Activated T-cell treated with anti-CD3 and anti-CD28 coated beads, Interleukin-2, amount 50 U/mL, for 72 hours (primary cell): ENCODE results near the gene SRSF8. TPM values are rescaled to one million over a fixed set of nuclear protein-coding genes. Genes with fewer than 3 reads are reported as not detected.

Experiments used
- ATAC-seq, 2 donors: fragments of 150-1000 bp; cut with Tn5 transposase; replicated peaks in 1 of 2; 2 replicates each; pipeline ENCODE4 v1.10.0; 2021; ENCODE audit warnings: moderate library complexity in 2 of 2, mild to moderate bottlenecking in 1 of 2
- DNase-seq, 2 donors: peaks; one replicate each; pipeline ENCODE4 v3.0.0; 2021 to 2022; ENCODE audit warnings: mixed read lengths in 1 of 2
- H3K27ac Mint-ChIP-seq: one replicate; pipeline ENCODE4 v1.8.0; 2022; ENCODE audit warnings: mild to moderate bottlenecking, moderate library complexity, mixed read lengths
- H3K27me3 Mint-ChIP-seq: one replicate; pipeline ENCODE4 v1.8.0; 2022; ENCODE audit warnings: low read depth, mixed read lengths
- H3K36me3 Mint-ChIP-seq, 2 donors: one replicate each; pipeline ENCODE4 v1.8.0; 2022; ENCODE audit warnings: mixed read lengths in 2 of 2, mild to moderate bottlenecking in 1 of 2; ENCODE audit not compliant: insufficient read depth in 2 of 2
- H3K4me1 Mint-ChIP-seq: one replicate; pipeline ENCODE4 v1.8.0; 2022; ENCODE audit warnings: low read depth, mixed read lengths
- H3K4me3 Mint-ChIP-seq, 2 donors: one replicate each; pipeline ENCODE4 v1.8.0; 2022; ENCODE audit warnings: mild to moderate bottlenecking in 2 of 2, mixed read lengths in 2 of 2, moderate library complexity in 2 of 2
- H3K9me3 Mint-ChIP-seq, 2 donors: one replicate each; pipeline ENCODE4 v1.8.0; 2022; ENCODE audit warnings: mixed read lengths in 2 of 2
- total RNA-seq, 2 donors: library from RNA; stranded (reverse); gene quantifications; one replicate each; pipeline ENCODE4 v1.2.3, GENCODE V29; 2022

SRSF8 gene
- total RNA-seq, 2 donors from 2014 or later, result 37.9 to 43.7 TPM

DNA sequence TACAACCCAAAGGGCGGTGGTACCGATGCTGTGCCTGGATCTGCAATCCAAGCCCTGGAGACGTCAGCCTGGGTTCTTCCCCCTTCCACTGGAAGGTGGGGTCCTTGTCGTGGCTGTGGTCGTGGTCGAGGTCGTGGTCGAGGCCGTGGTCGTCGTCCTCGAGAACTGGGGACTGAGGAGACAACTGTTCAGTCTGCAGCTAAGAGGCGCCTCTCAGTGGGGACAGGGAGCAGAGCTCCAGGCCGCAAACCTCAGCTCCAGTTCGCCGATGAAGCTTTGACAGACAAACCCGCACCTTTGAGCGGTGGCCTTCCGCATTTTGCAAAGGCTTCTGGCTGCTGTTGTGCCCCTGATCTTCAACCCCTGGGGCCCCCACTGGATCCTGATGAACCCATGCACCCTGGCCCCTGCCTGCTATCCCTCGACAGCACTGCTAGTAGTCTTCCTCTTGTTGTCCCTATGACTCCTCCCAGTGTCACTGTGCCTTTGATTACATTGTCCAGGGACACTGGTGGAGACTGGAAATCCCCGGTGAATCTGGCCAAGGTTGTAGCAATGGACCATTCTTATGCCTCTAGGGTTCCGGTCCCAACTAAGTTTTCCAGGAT is 16.0 kb upstream of the SRSF8 start:
- Mint-ChIP-seq H3K36me3 (no peaks in the 10 kb centered on the region), H3K27me3 (peaks cover 33% of the 10 kb centered on the region), H3K27ac (no peak overlapping the region), H3K4me1 (no peaks in the 10 kb centered on the region), H3K9me3 (no peaks in the 10 kb centered on the region), H3K4me3 (no peak overlapping the region)
- no peak for DNase-seq
- no peak for ATAC-seq

DNA sequence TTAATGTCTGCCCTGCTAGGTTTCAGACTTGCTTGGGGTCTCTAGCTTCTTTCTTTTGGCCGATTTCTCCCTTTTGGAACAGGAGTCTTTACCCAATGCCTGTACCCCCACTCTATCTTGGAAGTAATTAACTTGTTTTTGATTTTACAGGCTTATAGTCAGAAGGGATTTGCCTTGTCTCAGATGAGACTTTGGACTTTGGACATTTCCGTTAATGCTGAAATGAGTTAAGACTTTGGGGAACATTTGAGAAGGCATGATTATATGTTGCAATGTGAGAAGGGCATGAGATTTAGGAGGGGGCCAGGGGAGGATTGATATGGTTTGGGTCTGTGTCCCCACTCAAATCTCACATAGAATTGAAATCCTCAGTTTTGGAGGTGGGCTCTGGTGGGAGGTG is 12.4 kb upstream of the SRSF8 start:
- Mint-ChIP-seq H3K9me3 (no peaks in the 10 kb centered on the region), H3K27me3 (peaks cover 49% of the 10 kb centered on the region), H3K36me3 (no peaks in the 10 kb centered on the region), H3K4me1 (no peaks in the 10 kb centered on the region), H3K27ac (no peak overlapping the region), H3K4me3 (no peak overlapping the region)
- ATAC-seq (no peak), DNase-seq (no peak)

DNA sequence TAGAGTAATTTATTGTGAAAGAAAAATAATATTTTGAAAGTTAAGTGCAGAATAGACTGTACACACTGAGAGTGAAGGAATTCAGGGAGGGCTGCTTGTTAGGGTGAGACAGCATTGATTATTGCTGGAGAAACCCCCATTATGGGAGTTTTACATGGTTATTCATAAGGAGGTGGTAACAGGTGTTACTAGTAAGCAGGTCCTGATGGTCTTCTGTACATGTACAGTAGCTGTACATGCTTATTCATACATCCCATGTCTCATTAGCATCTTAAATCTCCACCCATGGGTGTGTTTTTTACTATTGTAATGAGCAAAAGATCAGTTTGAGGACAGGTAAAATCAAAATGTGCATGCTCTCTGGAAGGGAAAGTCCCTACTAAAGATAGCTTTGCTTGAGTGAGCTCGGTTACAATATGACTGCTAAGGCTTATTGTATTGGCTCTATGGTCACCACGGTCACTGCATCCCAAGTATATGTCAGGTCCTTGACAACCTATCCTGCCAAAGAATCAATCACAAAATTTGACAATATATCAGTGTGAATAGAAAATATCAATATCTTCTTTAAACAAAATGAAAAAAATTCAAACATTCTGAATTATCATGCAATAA is 11.3 kb upstream of the SRSF8 start:
- Mint-ChIP-seq H3K4me3 (no peak overlapping the region), H3K27me3 (peaks cover 50% of the 10 kb centered on the region), H3K36me3 (no peaks in the 10 kb centered on the region), H3K4me1 (no peaks in the 10 kb centered on the region), H3K27ac (no peak overlapping the region), H3K9me3 (no peaks in the 10 kb centered on the region)
- no peak for DNase-seq
- ATAC-seq, result peak in 1 of 2 donors; percentile 33

DNA sequence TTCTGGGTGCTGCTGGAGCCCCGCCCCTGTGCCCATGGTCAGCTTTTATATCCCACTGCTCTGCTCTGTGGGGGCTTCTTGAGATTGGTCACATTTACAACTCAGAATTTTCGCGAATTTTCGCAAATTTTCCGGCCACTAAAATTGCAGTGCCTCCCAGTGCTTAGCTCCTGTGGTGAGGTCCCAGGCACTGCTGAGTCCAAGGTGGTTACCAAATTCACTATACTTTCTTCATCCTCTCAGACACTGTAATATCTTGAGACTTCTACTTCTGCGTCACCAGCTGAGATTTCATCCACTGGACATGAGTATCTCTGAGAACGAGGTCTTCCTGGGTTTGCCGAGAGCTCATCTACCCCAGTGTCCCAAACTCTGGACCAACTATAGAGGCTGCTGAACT is 8.8 kb upstream of the SRSF8 start:
- DNase-seq, result no peak
- H3K4me3 Mint-ChIP-seq, result no peak overlapping the region
- H3K9me3 Mint-ChIP-seq, result no peaks in the 10 kb centered on the region
- H3K27me3 Mint-ChIP-seq, result peaks cover 52% of the 10 kb centered on the region
- no peak overlapping the region for H3K27ac Mint-ChIP-seq
- no peak for ATAC-seq
- H3K4me1 Mint-ChIP-seq, result no peaks in the 10 kb centered on the region
- H3K36me3 Mint-ChIP-seq, result no peaks in the 10 kb centered on the region

DNA sequence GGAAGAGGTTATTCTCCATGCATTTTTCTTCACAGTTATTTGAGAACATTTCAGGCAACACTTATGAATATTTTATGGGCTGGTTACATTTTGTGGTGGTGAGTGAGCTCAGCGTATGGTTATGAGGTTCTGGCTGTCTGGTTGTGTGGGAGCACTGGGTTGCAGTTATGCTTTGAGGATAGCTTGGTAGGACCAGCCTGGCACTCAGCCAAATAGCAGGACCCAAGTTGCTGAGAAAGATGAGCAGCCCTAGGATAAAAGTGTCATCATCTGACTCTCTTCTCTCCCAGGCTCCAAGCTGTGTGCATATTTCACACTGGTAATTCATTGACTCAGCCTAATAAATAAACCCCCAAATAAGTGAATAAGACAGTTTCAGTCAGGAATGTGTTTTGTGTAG is 8.1 kb upstream of the SRSF8 start:
- DNase-seq (no peak), ATAC-seq (no peak)
- Mint-ChIP-seq H3K4me1 (no peaks in the 10 kb centered on the region), H3K27me3 (peaks cover 46% of the 10 kb centered on the region), H3K4me3 (no peak overlapping the region), H3K36me3 (no peaks in the 10 kb centered on the region), H3K9me3 (no peaks in the 10 kb centered on the region), H3K27ac (no peak overlapping the region)

DNA sequence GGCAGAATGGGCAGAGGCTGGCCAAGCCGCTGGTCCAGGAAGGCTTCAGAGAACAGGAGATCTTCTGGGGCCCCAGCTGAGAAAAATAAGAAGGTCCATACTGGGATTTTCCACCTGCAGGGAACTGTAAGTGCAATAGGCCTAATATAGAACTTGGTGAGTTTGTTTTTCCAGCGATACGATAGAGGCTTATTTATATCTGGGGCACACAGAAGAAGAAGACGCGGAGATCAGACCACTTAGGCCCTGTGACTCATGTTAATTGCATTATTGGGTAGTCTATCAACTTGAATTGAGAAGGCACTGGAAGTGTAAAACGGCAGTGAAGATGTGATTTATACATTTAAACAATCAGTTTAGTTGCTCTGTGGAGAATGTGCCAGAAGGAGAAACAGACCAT is 7.7 kb upstream of the SRSF8 start:
- H3K27me3 Mint-ChIP-seq, result peaks cover 41% of the 10 kb centered on the region
- ATAC-seq, result no peak
- no peak for DNase-seq

DNA sequence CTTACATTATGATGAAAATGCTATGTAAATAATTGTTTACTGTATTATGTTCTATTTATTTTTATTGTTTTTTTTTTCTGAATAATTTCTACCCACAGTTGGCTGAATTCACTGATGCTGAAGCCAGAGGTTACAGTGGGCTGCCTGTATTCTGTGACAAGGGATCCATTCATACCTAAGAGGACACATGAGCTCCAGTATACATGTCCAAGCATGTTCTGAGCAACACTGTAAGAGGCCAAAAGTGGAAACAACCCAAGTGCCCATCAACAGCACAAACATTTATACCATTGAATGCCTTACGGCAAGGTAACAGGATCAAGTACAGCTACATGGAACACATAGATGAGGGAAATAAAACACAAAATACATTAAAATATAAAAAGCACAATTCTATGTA is 1.4 kb upstream of the SRSF8 start:
- no peak for DNase-seq
- peaks cover 24% of the 10 kb centered on the region for H3K4me1 Mint-ChIP-seq

More for the DNA sequence above, 7.7 kb upstream of the SRSF8 start:
- Mint-ChIP-seq H3K4me1 (no peaks in the 10 kb centered on the region), H3K9me3 (no peaks in the 10 kb centered on the region), H3K27ac (no peak overlapping the region), H3K36me3 (no peaks in the 10 kb centered on the region), H3K4me3 (no peak overlapping the region)

DNA sequence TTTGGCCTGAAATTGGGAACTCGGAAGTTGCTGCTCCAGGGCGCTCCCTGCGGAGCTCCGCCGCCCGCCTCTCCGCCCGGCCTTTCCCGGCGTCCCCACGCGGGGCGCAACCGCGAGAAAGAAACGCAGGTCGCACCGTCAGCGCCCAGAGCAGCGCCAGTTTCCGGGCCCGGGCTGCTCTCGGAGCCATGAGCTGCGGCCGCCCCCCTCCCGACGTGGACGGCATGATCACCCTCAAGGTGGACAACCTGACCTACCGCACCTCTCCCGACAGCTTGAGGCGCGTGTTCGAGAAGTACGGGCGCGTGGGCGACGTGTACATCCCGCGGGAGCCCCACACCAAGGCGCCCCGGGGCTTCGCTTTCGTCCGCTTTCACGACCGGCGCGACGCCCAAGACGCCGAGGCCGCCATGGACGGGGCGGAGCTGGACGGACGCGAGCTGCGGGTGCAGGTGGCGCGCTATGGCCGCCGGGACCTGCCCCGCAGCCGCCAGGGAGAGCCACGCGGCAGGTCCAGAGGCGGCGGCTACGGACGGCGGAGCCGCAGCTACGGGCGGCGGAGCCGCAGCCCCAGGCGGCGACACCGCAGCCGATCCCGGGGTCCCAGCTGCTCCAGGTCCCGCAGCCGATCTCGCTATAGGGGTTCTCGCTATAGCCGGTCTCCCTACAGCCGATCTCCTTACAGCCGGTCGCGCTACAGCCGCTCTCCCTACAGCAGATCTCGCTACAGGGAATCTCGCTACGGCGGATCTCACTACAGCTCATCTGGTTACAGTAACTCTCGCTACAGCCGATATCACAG is 521 bp downstream of the SRSF8 start:
- Mint-ChIP-seq H3K27me3 (peaks cover 4% of the 10 kb centered on the region), H3K4me3 (peak overlapping the region; percentile 96 to 100), H3K36me3 (peaks cover 6% of the 10 kb centered on the region in 2 donors), H3K27ac (peak overlapping the region; percentile 99), H3K9me3 (no peaks in the 10 kb centered on the region), H3K4me1 (peaks cover 31% of the 10 kb centered on the region)
- ATAC-seq (peak; percentile 80 to 81), DNase-seq (peak; percentile 81 to 85)

More for the DNA sequence above, 1.4 kb upstream of the SRSF8 start:
- Mint-ChIP-seq H3K4me3 (no peak overlapping the region), H3K9me3 (no peaks in the 10 kb centered on the region), H3K27me3 (peaks cover 7% of the 10 kb centered on the region), H3K27ac (no peak overlapping the region), H3K36me3 (peaks cover 5 to 6% of the 10 kb centered on the region in 2 donors)
- ATAC-seq, result no peak

DNA sequence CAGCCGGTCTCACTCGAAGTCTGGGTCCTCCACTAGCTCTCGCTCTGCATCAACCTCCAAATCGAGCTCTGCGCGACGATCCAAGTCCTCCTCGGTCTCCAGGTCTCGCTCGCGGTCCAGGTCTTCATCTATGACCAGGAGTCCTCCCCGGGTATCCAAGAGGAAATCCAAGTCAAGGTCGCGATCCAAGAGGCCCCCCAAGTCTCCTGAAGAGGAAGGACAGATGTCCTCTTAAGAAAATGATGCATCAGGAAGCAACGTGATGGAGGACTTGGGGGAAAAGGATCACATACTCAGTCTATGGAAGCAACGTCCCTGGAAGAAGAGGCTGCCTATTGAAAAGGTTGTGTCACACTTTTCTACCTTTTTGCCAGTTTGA is 1.1 kb downstream of the SRSF8 start:
- peaks cover 6% of the 10 kb centered on the region in 2 donors for H3K36me3 Mint-ChIP-seq
- peaks cover 35% of the 10 kb centered on the region for H3K4me1 Mint-ChIP-seq
- peak overlapping the region; percentile 96 to 100 for H3K4me3 Mint-ChIP-seq
- H3K27ac Mint-ChIP-seq, result peak overlapping the region; percentile 99
- ATAC-seq (no peak), DNase-seq (no peak)
- H3K27me3 Mint-ChIP-seq, result no peaks in the 10 kb centered on the region
- no peaks in the 10 kb centered on the region for H3K9me3 Mint-ChIP-seq

DNA sequence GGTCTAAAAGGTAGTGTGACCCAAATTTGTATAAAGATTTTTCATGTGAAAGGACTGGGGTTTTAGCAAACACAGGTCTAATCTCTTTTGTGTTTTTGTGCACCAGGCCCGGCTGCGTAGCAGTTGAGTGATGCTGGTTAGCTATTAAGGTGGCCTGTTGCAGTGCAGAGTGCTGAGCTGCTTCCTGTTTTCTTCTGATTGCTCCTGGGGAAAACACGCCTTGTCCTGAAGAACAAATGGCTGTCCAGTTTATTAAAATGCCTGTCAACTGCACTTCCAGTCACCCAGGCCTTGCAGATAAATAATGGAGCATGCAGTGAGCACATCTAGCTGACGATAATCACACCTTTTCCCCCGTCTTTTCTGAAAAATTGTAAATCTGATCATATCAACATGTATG is 1.8 kb downstream of the SRSF8 start:
- Mint-ChIP-seq H3K9me3 (no peaks in the 10 kb centered on the region), H3K4me3 (peak overlapping the region; percentile 96 to 100), H3K27me3 (no peaks in the 10 kb centered on the region), H3K36me3 (peaks cover 6% of the 10 kb centered on the region in 2 donors), H3K27ac (peak overlapping the region; percentile 99), H3K4me1 (peaks cover 39% of the 10 kb centered on the region)
- peak; percentile 71 to 72 for DNase-seq
- ATAC-seq, result peak; percentile 72 to 73

DNA sequence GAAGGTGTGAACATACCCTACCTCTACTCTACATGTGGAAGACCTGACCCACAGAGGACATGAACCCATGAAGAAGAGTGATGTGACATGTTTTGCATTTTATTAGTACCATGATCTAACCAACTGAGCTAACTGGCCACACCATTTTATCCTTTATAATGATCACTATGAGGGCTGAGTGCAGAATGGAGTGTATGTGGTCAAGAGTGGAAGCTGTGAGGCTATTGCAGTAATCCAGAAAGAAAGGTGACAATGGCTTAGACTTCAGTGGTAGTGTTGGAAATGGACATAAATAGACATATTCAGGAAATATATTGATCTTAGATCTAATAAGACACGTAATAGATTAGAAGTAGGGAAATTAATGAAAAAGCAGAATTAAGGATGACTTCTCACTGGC is 3.8 kb downstream of the SRSF8 start:
- Mint-ChIP-seq H3K27me3 (no peaks in the 10 kb centered on the region), H3K4me1 (peaks cover 39% of the 10 kb centered on the region), H3K36me3 (peaks cover 6% of the 10 kb centered on the region in 2 donors), H3K9me3 (no peaks in the 10 kb centered on the region), H3K27ac (no peak overlapping the region), H3K4me3 (peak overlapping the region; percentile 5 to 8)
- ATAC-seq (no peak), DNase-seq (no peak)

DNA sequence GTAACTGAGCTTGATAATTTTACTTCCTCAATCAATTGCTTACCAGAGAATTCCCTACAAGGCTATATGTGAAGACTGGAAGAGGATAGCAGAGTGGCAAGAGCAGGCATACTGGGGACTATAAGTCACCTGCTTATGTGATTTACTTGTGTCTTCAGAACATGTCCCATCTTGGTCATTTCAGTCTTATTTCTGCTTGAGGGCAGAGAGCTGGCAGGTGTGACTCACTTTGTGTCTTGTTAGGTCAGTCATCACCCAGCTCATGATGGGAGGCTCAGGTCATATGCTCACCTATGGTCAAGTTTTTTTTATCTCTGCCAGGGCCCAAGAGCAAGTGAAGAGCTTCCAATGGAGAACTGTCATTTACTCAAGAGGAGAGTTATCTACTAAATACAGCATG is 6.2 kb downstream of the SRSF8 start:
- Mint-ChIP-seq H3K4me3 (no peak overlapping the region), H3K36me3 (peaks cover 3 to 4% of the 10 kb centered on the region in 2 donors), H3K4me1 (peaks cover 43% of the 10 kb centered on the region), H3K27ac (peak overlapping the region; percentile 27), H3K9me3 (no peaks in the 10 kb centered on the region), H3K27me3 (peaks cover 2% of the 10 kb centered on the region)
- ATAC-seq (peak; percentile 41 to 65), DNase-seq (no peak)

DNA sequence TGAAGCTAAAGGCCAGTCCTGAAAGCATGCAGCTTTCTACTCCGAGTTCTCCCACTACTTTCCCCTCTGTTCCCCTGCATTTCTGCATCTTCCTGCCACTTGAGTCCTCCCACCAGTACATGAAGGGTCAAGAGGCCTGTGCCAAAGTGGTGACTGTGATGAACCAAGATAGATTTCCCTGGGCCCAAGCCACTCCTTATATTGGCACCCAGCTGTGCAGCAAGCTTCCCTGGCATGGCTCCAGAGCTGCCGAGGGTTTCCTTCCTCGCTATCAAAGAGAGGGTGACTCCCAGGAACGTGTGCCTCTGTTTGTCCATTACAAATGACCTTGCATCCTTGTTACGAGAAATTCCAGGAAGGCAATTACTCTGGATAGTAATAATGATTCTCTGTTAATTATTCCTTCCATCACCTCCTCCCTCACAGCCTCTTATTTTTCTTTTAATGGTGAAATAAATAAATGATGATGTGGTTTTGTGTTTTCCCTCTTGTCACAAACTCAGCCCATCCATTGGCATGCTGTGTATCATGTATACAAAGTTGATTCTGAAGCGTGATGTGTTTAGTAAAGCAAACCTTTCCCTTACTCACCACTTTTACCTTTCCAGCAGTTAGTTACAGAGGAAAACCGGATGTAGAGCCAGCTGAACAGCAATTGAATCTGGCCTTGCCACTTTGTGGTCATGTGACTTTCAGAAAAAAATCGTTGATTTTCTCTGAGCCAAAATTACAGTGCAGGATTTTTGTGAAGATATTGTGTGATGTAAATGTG is 8.3 kb downstream of the SRSF8 start:
- Mint-ChIP-seq H3K27ac (no peak overlapping the region), H3K36me3 (peaks cover 0 to 1% of the 10 kb centered on the region in 2 donors), H3K4me1 (peaks cover 28% of the 10 kb centered on the region), H3K9me3 (no peaks in the 10 kb centered on the region), H3K27me3 (peaks cover 10% of the 10 kb centered on the region), H3K4me3 (no peak overlapping the region)
- no peak for ATAC-seq
- DNase-seq, result no peak
